ENCODE measurements around the gene CTIF. TPM values are rescaled to one million over a fixed set of nuclear protein-coding genes. Genes with fewer than 3 reads are reported as not detected.

The CTIF gene
- polyA plus RNA-seq, 1 donor from 2014 or later = 50.2 TPM

- Histone ChIP-seq H2AFZ (ENCODE audit: low read depth, low read length) (no peak overlapping the region), H3K79me2 (replicated peaks; ENCODE audit: insufficient read depth, low read length) (no peaks in the 10 kb centered on the region), H3K36me3 (ENCODE audit: insufficient read depth, low read length) (peaks cover 5% of the 10 kb centered on the region), H3F3A (ENCODE audit: insufficient read depth, low read length, poor library complexity, severe bottlenecking) (no peaks in the 10 kb centered on the region), H4K20me1 (ENCODE audit: insufficient read depth) (no peaks in the 10 kb centered on the region), H3K9me3 (ENCODE audit: low read length) (no peaks in the 10 kb centered on the region), H3K4me3 (ENCODE audit: low read length) (no peak overlapping the region), H3K27me3 (ENCODE audit: insufficient read depth, low read depth, low read length) (no peaks in the 10 kb centered on the region), H3K9ac (ENCODE audit: low read length) (no peak overlapping the region), H3K4me2 (ENCODE audit: low read length) (no peak overlapping the region), H3K27ac (ENCODE audit: low read length) (no peak overlapping the region), H3K9me2 (ENCODE audit: insufficient read depth, low read length) (no peaks in the 10 kb centered on the region)
- TF ChIP-seq SMC3 (conservative IDR thresholded peaks at IDR 0.05; ENCODE audit: poor library complexity) (no peak), POLR2AphosphoS5 (IDR thresholded peaks at IDR 0.05) (no peak), CTCF (IDR thresholded peaks at IDR 0.05; ENCODE audit: poor library complexity, severe bottlenecking) (no peak), MXI1 (conservative IDR thresholded peaks at IDR 0.05; ENCODE audit: poor library complexity, severe bottlenecking) (no peak), RAD21 (conservative IDR thresholded peaks at IDR 0.05) (no peak)
Measured at GRCh38 chr18:48694295-48694694, 155.5 kb downstream of the CTIF start.

GRCh38 chr18:48695671-48696070 lies 156.8 kb downstream of the CTIF start:
- H3K27ac ChIP-seq (ENCODE audit: low read length) = no peak overlapping the region
- no peak for TF ChIP-seq EP300 (conservative IDR thresholded peaks at IDR 0.05; ENCODE audit: poor library complexity, severe bottlenecking)
- TF ChIP-seq REST (IDR thresholded peaks at IDR 0.05; ENCODE audit: borderline replicate concordance) = no peak
- H2AFZ ChIP-seq (ENCODE audit: low read depth, low read length) = no peak overlapping the region
- no peaks in the 10 kb centered on the region for H4K20me1 ChIP-seq (ENCODE audit: insufficient read depth)
- no peak overlapping the region for H3K9ac ChIP-seq (ENCODE audit: low read length)
- H3K4me3 ChIP-seq (ENCODE audit: low read length) = no peak overlapping the region
- H3K79me2 ChIP-seq (replicated peaks; ENCODE audit: insufficient read depth, low read length) = no peaks in the 10 kb centered on the region
- H3F3A ChIP-seq (ENCODE audit: insufficient read depth, low read length, poor library complexity, severe bottlenecking) = no peaks in the 10 kb centered on the region
- H3K9me2 ChIP-seq (ENCODE audit: insufficient read depth, low read length) = no peaks in the 10 kb centered on the region
- no peak overlapping the region for H3K4me2 ChIP-seq (ENCODE audit: low read length)
- H3K36me3 ChIP-seq (ENCODE audit: insufficient read depth, low read length) = peaks cover 5% of the 10 kb centered on the region
- no peaks in the 10 kb centered on the region for H3K27me3 ChIP-seq (ENCODE audit: insufficient read depth, low read depth, low read length)
- no peaks in the 10 kb centered on the region for H3K9me3 ChIP-seq (ENCODE audit: low read length)

DNA sequence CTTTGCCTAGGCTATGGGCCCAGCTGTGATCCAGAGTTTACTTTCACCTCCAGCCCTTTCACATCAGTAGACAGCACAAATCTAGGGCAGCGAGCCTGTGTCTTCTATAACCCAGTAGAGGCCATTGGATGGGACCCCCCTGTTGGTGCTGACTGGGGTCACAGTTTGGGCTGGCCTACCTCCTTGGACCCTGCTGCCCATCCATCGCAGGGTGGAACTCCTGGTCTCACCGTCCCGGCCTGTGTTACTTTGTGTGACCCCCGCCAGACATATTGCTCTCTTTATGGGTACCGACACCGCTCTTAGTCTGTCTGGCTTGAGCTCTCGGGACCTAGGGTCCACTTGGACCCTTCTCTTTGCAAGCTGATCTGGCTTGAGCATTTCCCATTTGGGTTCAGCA lies 157.4 kb downstream of the CTIF start:
- peaks cover 5% of the 10 kb centered on the region for H3K36me3 ChIP-seq (ENCODE audit: insufficient read depth, low read length)
- no peaks in the 10 kb centered on the region for H3F3A ChIP-seq (ENCODE audit: insufficient read depth, low read length, poor library complexity, severe bottlenecking)
- H4K20me1 ChIP-seq (ENCODE audit: insufficient read depth) = no peaks in the 10 kb centered on the region
- H3K27ac ChIP-seq (ENCODE audit: low read length) = no peak overlapping the region
- H3K9ac ChIP-seq (ENCODE audit: low read length) = no peak overlapping the region
- no peaks in the 10 kb centered on the region for H3K27me3 ChIP-seq (ENCODE audit: insufficient read depth, low read depth, low read length)
- no peak overlapping the region for H3K4me3 ChIP-seq (ENCODE audit: low read length)
- H2AFZ ChIP-seq (ENCODE audit: low read depth, low read length) = no peak overlapping the region
- H3K79me2 ChIP-seq (replicated peaks; ENCODE audit: insufficient read depth, low read length) = no peaks in the 10 kb centered on the region
- H3K9me2 ChIP-seq (ENCODE audit: insufficient read depth, low read length) = no peaks in the 10 kb centered on the region
- H3K9me3 ChIP-seq (ENCODE audit: low read length) = no peaks in the 10 kb centered on the region
- TF ChIP-seq SMC3 (conservative IDR thresholded peaks at IDR 0.05; ENCODE audit: poor library complexity) = no peak
- no peak for TF ChIP-seq CTCF (IDR thresholded peaks at IDR 0.05; ENCODE audit: poor library complexity, severe bottlenecking)
- TF ChIP-seq RAD21 (conservative IDR thresholded peaks at IDR 0.05) = no peak
- no peak for TF ChIP-seq EZH2 (IDR thresholded peaks at IDR 0.05; ENCODE audit: borderline replicate concordance, insufficient read depth, low read length, poor library complexity, severe bottlenecking)
- TF ChIP-seq POLR2AphosphoS5 (IDR thresholded peaks at IDR 0.05) = no peak
- no peak for TF ChIP-seq MXI1 (conservative IDR thresholded peaks at IDR 0.05; ENCODE audit: poor library complexity, severe bottlenecking)
- no peak for TF ChIP-seq EP300 (conservative IDR thresholded peaks at IDR 0.05; ENCODE audit: poor library complexity, severe bottlenecking)
- TF ChIP-seq REST (IDR thresholded peaks at IDR 0.05; ENCODE audit: borderline replicate concordance) = no peak
- no peak for TF ChIP-seq TAF1 (IDR thresholded peaks at IDR 0.05; ENCODE audit: low read depth)
- no peak overlapping the region for H3K4me2 ChIP-seq (ENCODE audit: low read length)

All from neural cell (in vitro differentiated cells).